T-helper 2 cell treated with Interferon-gamma antibody and Interleukin-4, amounts not matched to agents 5 μg/mL and 100 μg/mL, for 36 hours (primary cell): Measurements from ENCODE around the gene OR10H1.
"Not testable (repeated sequence)": the region's sequence is repeated elsewhere in the genome, so short reads cannot be mapped to it uniquely, and the experiment has no call there.

Source experiments
- DNase-seq: peaks from one replicate; pipeline ENCODE4 v3.0.0; 2021; ENCODE audit warnings: low spot score
- H3K27ac Mint-ChIP-seq: one replicate; pipeline ENCODE4 v1.8.0; 2021; ENCODE audit warnings: mild to moderate bottlenecking, mixed read lengths
- H3K27me3 Mint-ChIP-seq: one replicate; pipeline ENCODE4 v1.8.0; 2021; ENCODE audit warnings: low read depth, mixed read lengths
- H3K36me3 Mint-ChIP-seq: one replicate; pipeline ENCODE4 v1.8.0; 2021; ENCODE audit warnings: low read depth, mixed read lengths
- H3K4me1 Mint-ChIP-seq: one replicate; pipeline ENCODE4 v1.8.0; 2021; ENCODE audit warnings: low read depth, mixed read lengths
- H3K4me3 Mint-ChIP-seq: one replicate; pipeline ENCODE4 v1.8.0; 2022; ENCODE audit warnings: mild to moderate bottlenecking, moderate library complexity, mixed read lengths
- H3K9me3 Mint-ChIP-seq: one replicate; pipeline ENCODE4 v1.8.0; 2021; ENCODE audit warnings: mixed read lengths

Gene OR10H1

GRCh38 chr19:15775249-15775648 lies 40.2 kb downstream of the OR10H1 start:
- no peak for DNase-seq
- no peak overlapping the region for H3K27ac Mint-ChIP-seq
- H3K36me3 Mint-ChIP-seq: no peaks in the 10 kb centered on the region

DNA sequence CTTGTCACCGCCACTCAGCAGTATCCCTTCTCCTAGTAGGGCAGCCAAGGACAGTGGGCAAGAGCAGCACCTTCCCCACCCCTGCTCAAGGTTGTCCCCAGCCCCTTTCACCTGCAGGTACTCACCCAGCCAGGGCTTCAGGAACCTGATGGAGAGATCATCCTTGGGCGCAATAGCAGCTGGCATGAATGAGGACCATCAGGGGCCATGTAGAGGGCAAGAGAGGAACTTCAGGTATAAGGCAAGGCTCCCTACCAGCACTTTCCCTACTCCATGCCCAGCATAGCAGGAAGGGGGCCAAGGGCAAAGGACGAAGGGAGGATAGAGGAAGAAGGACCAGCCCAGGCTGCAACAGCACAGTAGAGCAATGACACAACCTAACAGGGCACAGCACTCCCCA lies 41.3 kb downstream of the OR10H1 start:
- not testable (repeated sequence) for H3K27me3 Mint-ChIP-seq, H3K27ac Mint-ChIP-seq, DNase-seq, H3K36me3 Mint-ChIP-seq, H3K4me3 Mint-ChIP-seq, H3K9me3 Mint-ChIP-seq, H3K4me1 Mint-ChIP-seq

More at GRCh38 chr19:15775249-15775648, 40.2 kb downstream of the OR10H1 start:
- Mint-ChIP-seq H3K4me1 (no peaks in the 10 kb centered on the region), H3K27me3 (no peaks in the 10 kb centered on the region), H3K9me3 (no peaks in the 10 kb centered on the region), H3K4me3 (no peak overlapping the region)

GRCh38 chr19:15769586-15769985 lies 45.9 kb downstream of the OR10H1 start:
- no peaks in the 10 kb centered on the region for H3K9me3 Mint-ChIP-seq
- no peaks in the 10 kb centered on the region for H3K36me3 Mint-ChIP-seq
- no peak for DNase-seq
- H3K4me3 Mint-ChIP-seq: no peak overlapping the region
- no peaks in the 10 kb centered on the region for H3K4me1 Mint-ChIP-seq
- H3K27me3 Mint-ChIP-seq: peaks cover 4% of the 10 kb centered on the region
- H3K27ac Mint-ChIP-seq: no peak overlapping the region

DNA sequence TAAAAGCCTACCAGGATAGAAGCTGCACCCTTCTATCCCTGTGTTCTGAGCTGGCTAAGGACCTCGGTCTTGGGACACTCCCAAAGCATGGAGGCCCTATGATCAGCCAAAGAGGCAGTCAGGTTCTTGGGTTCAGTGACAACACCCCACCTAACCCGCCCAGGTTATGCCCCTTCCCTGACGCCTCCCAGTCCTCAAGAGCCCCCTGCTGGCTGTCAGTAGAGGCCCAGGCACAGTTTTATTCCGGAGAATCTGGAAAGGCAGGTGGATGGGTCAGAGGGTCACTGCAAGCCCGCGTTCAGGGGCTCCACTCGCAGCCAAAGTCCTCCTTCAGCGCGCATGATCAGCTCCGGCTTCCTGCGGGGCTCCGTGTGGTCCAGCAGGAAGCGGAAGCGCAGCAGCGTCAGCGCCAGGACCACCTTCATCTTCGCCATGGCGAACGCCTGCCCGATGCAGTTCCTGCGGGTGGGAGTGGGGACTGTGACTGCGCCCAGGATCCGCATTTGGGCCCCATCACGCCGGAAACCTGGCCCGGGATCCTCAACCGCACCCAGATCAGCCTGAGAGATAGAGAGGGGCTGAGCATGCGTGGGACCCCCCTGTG lies 55.4 kb downstream of the OR10H1 start:
- DNase-seq: no peak
- Mint-ChIP-seq H3K4me3 (no peak overlapping the region), H3K27me3 (peaks cover 50% of the 10 kb centered on the region)

DNA sequence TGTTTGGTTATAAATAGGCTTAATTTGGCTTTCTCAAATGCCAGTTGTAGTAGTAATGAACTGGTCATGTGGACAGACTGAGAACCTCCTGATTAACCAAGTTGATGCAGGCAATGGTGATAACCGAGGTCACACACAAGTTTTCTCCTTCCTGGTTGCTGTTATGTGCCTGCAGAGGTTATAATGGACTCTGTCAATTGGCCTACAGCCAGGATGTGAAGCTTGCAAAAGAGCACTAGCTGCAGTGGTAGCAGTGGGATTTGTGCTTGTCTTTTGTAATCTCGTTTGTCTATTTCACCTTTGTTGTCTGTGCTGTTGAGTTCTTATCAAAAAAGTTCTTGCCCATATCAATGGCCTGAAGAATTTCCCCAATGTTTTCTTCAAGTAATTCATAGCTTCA lies 57.1 kb downstream of the OR10H1 start:
- H3K27ac Mint-ChIP-seq: no peak overlapping the region
- no peaks in the 10 kb centered on the region for H3K36me3 Mint-ChIP-seq
- DNase-seq: no peak
- no peak overlapping the region for H3K4me3 Mint-ChIP-seq
- peaks cover 54% of the 10 kb centered on the region for H3K27me3 Mint-ChIP-seq
- peaks cover 11% of the 10 kb centered on the region for H3K4me1 Mint-ChIP-seq
- H3K9me3 Mint-ChIP-seq: peaks cover 6% of the 10 kb centered on the region

More for the DNA sequence above, 55.4 kb downstream of the OR10H1 start:
- Mint-ChIP-seq H3K36me3 (no peaks in the 10 kb centered on the region), H3K27ac (no peak overlapping the region), H3K4me1 (peaks cover 11% of the 10 kb centered on the region), H3K9me3 (peaks cover 6% of the 10 kb centered on the region)
